HG03159 (cell line): ENCODE data around the gene TK2.

Source experiments
- ATAC-seq: cut with Tn5 transposase; IDR thresholded peaks from one replicate; pipeline ENCODE4 v1.9.1; 2021; ENCODE audit warnings: mild to moderate bottlenecking, moderate library complexity; ENCODE audit not compliant: unreplicated experiment

TK2 gene

DNA sequence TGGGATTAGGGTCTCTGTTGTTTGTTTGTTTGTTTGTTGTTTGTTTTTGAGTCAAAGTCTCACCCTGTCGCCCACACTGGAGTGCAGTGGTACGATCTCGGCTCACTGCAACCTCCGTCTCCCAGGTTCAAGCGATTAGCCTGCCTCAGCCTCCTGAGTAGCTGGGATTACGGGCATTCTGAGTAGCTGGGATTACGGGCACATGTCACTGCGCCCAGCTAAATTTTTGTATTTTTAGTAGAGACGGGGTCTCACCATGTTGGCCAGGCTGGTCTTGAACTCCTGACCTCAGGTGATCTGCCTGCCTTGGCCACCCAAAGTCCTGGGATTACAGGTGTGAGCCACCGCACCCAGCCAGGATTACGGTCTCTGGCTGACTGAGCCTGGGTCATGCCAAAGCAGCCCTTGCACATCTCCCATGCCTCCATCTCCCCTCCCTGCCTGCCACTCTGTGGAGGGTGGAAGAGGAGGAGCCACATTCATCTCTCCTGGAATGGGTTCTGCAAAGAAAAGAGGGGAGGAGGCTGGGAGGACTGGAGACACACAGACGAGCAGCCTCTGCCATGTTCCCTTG, 63.6 kb downstream of the TK2 start:
- no peak for ATAC-seq

GRCh38 chr16:66485376-66485775, 64.5 kb downstream of the TK2 start:
- ATAC-seq, result no peak

DNA sequence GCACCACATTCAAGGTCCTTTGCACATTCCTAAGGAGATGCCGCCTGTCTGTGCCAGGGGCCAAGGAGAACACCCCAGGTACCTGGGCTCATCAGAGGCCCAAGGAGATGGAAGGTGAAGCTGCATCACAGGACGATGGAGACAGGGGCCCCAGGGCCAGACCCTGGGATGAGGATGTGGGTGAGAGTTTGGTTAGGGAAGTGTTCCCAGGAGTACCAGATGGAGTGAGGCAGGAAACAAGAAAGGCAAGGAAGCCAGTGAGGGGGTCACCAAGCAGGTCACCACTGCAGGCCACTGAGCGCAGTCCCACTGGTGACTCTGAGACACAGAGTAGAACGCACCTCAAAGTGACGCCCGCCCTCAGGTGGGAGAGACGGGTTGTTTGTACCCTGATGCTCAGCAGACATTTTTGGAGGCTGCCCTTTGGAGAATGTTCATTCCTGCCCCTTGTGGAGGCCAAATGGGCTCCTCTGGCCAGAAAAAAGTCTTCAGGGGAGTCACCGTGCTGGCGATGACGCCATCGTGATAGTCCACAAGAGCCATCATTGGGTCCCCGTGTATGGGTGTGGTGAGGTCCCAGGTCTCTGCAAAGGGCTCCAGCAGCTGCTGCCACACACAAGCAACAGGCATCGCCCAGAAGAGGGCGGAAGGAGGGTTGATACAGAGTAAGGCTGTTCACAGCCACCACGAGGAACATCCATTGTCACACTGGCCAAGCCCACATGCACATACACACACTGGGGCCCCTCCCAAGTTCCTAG, 65.3 kb downstream of the TK2 start:
- ATAC-seq, result no peak

DNA sequence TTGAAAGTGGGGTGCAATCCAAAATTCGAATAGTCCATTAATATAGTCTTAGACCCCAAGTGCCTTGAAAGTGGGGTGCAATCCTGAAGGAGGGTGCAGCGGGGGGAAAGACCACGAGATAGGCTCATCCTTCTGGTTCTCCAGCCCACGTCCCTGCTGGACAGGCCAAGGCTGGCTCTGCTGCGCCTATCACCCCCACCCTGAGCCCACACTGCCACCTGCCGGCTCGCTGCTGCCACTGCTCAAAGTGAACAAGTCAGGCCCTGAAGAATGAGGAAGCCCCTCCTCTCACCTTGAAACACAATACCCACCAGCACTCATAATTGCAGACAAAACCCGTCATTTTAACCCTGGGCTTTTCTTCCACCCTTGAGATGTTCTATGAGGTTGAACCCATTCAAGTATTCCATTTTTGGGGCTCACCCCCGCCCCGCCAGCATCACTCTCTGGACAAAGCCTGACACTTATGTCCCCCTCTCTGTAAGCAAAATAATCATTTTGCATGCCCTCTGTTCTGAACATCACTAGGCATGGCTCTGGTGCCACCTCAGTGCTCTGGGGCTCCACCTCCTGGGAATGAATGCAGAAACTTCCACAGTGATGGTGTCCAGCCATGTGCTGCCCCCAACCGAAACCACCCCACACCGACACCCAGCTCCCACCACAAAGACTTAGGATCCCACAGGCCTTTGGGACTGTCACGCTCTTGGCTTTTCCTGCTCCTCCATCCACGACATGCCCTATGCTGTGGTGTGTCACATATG, 66.1 kb downstream of the TK2 start:
- peak; percentile 69 for ATAC-seq

- ATAC-seq, result no peak
Observed at GRCh38 chr16:66481943-66482390, 68.0 kb downstream of the TK2 start.

DNA sequence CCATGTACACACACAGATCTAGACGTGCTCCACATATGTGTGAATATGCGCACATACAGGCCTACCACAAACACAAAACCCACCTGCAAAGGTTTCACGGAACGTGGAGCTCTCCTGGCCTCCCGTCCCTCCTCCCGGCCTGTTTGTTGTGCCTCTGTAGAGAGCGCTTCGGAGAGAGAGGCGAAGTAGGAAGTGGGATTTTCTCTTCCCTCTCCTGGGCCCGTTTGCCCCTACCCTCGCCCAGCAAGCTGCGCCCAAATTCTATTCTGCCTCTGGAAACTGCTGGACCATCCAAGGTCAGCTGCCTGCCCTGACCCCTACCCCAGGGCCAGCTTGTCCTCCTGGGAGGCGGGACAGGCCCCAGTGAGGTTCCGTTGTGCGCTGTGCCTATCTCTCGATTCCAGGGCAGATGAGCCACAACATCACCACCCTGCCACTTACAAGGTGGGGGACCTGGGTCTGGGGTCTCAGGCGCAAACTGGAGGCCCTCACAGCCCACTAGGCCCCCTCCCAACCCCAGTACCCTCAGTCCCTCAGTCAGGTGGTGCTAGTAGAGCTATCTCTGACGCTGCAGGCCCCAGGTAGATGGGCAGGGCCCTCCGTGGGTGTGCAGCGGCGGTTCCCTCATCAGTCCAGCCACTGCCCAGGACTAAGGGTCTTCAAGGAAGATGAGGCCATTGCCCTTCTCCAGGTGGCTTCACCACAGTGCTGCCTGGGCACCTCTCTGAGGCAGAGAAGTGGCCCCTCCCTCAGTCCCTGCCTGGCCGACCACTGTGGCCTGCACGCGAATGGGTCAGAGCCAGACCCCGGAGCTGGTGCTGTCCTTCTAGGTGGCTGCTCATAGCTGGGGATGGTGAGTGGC, 68.6 kb downstream of the TK2 start:
- no peak for ATAC-seq

- no peak for ATAC-seq
Observed at GRCh38 chr16:66480265-66481080, 69.4 kb downstream of the TK2 start.

GRCh38 chr16:66479661-66480264, 70.2 kb downstream of the TK2 start:
- no peak for ATAC-seq

GRCh38 chr16:66478733-66479511, 71.0 kb downstream of the TK2 start:
- ATAC-seq, result peak; percentile 62

- no peak for ATAC-seq
Observed at GRCh38 chr16:66477028-66477515, 72.8 kb downstream of the TK2 start.

GRCh38 chr16:66476328-66477027, 73.4 kb downstream of the TK2 start:
- ATAC-seq, result no peak

- ATAC-seq, result no peak
Observed at GRCh38 chr16:66475232-66475631, 74.7 kb downstream of the TK2 start.

- peak; percentile 87 for ATAC-seq
Observed at GRCh38 chr16:66474750-66475199, 75.1 kb downstream of the TK2 start.

DNA sequence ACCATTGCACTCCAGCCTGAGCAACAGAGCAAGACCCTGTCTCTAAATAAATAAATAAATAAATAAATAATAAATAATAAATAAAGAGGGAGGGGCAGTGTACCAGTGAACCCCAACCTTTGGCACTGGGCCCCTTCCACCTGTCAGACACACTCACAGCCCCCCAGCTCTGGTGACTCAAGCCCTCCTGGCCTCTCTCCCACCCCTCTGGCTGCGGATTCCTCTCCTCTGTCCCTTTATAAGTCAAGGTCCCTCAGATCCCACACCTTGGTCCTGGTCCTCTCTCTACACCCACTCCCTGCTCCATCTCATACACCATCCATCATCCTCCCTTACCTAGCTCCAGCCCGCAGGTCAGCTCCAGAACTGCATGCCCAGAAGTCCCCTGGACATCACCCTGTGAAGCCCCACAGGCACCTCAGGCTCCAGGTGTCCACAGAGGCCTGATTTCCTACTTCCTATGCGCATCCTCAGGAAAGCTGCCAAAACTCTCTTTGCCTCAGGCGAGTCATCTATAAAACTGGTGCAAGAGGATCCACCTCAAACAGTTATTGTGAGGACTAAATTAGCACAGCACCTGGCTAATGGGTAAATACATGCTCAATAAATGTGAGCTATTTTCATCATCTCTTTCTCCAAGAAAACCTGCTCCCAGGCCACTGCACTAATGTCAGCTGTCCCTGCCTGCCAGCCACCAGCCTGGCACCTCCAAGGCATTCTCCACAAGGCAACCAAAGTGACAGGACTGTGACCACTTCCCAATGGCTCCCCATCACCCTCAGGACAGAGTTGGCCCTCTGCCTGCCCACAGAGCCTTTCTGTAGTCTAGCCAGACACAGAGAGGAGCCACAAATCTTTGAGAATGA, 76.0 kb downstream of the TK2 start:
- no peak for ATAC-seq

DNA sequence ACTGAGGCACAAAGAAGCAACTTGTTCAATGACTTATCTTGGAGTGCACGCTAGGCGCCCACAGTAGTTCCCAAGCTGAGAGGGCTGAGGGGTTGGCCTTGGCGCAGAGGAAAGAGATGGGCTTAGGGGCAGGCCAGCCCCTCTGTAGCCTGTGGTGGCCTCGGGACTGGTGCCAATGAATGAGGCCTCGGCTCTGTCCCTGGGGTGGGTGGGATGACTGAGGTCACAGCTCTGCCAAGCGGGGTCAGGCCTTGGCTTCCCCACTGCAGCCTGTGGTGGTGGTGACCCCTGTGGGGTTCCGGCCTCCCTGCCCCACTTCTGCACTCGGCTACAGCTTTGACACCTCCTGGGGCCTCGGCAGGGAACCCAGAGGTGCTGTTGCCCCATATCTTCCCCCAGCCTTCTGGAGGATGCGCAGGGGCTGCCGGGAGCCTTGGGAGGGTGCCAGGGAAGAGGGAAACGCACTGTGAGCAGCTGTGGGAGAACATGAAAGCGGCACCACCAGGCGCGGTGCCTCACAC, 76.8 kb downstream of the TK2 start:
- ATAC-seq, result no peak

- no peak for ATAC-seq
Observed at GRCh38 chr16:66471716-66472393, 78.1 kb downstream of the TK2 start.
